Stimulated activated CD4-positive, alpha-beta T cell treated with anti-CD3 and anti-CD28 coated beads, Interleukin-12 subunit alpha, Interleukin-12 subunit beta, amount 100 ng/mL, for 4 hours (primary cell): Measurements from ENCODE around the gene TBL3.
"Not testable (repeated sequence)": the region's sequence is repeated elsewhere in the genome, so short reads cannot be mapped to it uniquely, and the experiment has no call there.

ENCODE experiments used
- DNase-seq: peaks from one replicate; pipeline ENCODE4 v3.0.0-alpha.2; 2020

The TBL3 gene

DNA sequence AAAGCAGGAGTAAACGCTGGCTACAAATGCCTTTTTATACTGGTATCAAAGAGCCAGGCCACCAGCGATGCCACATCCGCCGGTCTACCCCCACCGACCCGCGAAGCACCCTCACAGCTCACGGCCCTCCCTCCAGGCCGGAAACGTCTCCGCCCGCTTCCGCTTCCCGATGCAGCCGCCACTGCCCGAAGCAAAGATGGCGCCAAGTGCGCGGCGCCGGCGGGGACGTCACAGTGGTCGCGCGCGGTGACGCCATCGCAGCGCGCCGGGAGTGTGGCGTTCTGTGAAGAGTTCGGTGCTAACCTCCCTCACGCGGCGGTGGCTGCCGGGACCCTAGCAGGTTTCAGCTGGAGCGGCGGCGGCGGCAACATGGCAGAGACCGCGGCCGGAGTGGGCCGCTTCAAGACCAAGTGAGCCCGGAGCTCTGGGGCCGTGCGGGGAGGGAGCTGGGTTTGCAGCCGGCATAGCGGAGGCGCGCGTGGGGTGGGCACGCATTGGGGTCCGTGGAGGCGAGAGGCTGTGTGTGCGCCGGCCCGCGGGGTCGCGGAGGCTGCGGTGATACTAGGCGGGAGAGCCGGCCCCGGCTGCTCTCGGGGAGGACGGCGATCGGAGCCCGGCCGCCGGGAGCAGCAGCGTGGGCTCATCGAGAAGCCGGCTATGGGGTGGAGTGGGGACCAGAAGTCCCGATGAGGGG is at the start of gene TBL3:
Gene TBL3, plus strand, starts transcription at position 258 of the 694 bp plus-strand sequence. Its CDS starts 112 bp downstream, at position 370.
- peak; percentile 94 for DNase-seq

DNA sequence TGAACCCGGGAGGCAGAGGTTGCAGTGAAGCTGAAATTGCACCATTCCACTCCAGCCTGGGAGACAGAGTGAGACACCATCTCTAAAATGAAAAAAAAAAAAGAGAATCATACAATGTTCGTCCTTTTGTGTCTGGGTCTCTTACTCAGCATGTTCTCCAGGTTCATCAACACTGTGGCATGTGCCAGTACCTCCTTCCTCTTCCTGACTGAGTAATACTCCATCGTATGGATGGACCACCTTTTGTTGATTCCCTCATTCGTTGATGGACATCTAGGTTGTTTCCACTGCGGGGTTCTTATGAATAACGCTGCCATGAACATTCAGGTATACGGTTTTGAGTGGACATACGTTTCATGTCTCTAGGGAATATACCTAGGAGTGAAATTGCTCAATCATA is 49.5 kb upstream of the TBL3 start:
- DNase-seq = no peak

DNA sequence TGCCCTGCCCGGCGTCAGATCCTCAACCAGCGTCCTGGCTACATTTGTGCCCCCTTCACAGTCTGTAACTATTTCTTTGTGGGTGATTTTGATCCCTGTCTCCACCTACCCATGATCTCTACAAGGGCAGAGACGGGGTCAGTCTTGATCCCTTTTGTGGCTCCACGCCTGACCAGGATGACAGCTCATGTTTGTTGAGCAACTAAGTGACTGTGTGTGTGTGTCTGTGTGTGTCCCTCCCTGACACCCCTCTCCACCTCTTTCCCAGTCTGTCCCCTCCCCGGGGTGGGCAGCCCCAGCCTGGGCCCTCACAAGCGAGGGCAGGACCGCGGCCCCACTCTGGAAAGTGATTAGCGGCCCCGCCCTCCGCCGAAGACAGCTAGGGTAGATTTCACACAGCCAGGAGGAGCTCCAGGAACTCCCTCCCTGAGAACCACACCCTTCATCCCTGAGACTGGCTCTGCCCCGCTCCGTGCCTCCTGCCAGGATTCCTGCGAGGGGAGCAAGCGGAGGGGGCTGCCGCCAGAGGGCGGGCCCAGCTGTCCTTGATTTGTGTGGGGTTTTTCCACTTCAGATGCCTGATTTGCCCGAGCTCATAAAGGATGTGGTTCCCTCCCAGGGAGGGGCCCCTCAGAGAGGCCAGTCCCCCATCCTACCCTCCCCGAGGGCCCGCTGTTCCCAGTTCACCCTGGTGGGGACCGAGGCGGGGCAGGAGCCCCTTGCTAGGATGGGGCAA is 48.4 kb upstream of the TBL3 start:
- no peak for DNase-seq

DNA sequence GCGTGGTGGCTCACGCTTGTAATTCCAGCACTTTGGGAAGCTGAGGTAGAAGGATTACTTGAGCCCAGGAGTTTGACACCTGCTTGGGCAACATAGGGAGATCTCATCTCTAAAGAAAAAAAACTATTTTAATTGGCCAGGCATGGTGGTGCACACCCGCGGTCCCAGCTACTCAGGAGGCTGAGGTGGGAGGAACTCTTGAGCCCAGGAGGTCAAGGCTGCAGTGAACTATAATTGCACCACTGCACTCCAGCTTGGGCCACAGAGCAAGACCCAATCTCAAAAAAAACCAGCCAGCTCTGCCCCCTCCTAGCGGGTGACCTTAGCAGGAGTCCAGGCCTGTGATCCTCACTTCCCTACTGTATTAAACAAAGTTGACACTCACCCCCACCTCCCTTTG is 47.8 kb upstream of the TBL3 start:
- no peak for DNase-seq

DNA sequence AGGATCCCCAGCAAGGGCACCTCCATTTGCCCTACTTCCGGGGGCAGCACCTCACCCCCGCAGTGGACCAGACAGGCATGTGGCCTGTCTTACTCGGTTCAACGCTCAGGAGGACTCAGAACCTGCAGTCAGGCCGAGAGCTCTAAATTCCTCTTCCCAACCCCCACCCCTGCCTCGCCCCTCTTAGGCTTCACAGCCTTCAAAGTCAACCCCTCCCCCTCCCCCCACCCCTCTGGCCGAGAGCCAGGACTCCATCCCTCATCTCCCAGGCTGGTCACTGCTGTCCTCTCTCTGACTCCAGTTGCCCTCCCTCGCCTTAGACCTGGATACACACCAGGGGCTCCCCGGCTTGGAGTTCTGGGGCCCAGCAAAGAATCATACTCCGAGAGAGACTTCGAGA is 45.6 kb upstream of the TBL3 start:
- no peak for DNase-seq

DNA sequence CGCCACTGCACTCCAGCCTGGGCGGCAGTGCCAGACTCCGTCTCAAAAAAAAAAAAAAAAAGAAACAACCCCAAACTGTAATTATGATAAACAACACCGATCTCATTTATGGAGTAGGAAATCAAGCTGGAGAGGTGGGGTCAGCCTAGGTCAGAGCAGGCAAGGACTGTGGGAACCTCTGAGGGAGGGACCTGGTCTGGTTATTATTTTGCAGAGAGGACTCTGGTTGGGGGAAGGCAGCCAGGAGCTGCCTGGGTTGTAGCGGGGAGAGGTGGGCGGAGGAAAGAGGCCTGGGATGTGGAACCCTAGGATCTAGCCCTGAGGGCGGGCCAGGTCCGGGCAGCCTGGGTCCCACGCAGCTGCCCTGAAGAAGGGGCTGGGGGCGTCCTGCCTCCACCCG is 42.7 kb upstream of the TBL3 start:
- no peak for DNase-seq

DNA sequence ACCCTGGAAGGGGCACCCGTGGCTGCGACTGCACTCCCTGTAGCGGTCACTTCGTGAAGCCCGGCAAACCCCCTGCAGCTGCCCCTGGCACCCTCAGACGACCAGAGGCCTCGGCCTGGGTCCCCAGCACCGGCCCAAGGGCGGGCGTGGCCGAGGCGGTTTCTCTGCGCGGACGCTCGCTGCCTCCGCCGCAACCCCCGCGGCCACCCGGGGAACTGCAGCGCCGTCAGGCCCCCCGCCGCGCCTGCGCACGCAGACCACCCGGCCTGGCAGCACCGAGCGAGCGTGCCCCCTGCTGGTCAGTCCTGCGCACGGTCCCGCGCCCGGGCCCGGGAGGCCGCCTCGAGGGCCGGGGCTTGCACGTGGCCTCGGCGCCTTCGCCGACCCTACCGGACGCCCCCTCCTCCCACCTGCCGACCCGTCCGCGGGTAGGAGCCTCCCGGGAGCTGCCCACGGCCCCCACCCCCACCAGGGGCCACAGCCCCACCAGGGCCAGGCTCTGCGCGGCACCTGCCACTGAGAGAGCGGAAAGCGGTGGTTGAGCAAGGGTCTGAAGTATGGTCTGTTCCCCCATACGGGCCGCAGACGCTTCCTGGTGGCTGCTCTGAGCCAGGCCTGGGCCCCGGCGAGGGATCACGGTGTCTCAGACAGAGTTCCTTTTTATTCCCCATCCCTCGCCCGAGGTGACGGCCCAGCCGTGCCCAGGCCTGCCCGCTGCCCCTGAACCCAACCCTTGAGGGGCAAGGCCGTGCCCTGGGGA is 42.1 kb upstream of the TBL3 start:
- peak; percentile 94 for DNase-seq

DNA sequence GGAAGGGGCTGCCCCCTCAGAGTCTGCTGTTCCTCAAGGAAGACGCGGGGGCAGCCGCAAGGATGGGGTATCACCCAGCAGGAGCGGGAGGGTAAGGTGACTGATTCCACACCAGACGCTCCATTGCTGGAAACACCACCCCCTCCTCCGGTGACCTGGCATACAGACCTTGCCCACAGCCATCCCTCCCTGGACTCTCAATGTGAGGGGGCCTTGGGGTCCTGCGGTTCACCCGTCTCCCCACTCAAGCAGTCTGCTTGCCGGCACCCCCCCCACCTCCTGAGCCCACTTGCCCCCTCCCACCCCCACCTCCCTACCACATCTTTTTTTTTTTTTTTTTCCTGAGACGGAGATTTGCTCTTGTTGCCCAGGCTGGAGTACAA is 41.5 kb upstream of the TBL3 start:
- no peak for DNase-seq

DNA sequence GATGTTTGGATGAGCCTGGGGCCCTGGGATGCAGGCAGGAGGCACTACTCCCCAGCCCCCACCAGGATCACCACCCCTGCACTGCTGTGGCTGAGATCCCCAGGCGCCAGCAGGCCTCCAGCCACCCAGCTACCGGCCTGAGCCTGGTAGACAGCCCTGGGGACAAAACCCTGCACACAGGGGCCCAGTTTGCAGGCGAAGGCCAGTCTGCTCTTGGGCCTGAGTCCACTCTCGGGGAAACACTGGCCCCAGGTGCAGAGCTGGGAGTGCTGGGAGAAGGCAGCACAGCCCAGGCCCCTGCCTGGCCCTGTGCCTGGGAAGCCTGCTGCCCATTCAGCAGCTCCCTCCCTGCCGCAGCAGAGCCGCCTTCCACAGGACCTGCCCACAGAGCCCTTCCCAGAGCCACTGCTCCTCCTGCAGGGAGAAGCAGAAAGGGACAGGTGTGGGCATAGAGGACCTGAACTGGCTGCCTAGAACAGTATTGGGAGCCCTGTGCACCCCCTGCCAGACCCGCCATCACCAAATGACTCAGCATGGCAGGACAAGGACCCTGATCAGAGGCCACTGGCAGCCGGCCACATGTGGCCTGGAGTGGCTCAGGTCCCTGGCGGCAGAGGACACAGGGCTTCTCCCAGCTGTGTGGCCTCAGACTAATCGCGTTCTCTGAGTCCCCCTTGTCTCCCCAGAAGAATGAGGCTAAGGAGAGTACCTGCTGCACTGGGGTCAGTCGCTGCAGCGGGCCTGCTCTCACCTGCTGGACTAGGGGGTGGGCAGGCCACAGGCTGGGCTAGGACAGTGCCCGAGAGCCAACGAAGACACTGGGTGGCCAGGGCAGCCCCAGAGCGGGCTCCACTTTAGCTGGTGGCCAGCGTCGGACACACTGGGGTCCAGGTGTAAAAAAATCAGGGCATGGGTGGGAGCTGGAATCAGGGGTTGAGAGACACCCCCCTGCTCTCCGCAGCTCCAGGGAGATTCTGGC is 39.5 kb upstream of the TBL3 start:
- DNase-seq = no peak

DNA sequence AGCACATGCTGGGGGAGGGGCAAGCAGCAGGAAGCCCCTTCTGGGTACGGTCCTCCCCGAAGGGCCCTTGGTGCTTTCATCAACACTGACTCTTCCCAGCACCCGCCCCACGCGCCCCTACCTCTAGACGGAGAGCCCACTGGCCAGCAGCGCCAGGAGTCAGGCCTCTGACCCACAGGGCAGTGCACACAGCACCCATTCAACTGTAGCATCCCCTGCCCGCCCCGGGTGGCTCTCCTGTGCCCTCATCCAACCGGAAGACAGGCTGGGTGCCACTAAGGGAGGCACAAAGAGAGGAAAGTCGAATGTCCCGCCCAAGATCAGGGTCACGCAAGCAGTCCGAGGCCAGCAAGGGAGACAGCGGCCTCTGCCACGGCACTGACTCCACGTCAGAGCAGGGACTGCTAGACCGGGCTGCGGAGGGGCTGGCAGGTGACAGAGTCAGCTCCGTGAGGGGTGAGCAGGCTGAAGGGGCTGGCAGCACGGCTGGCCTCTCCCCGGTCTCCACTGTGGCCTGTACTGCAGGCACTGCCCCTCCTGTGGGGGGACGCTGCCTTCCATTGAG is 38.7 kb upstream of the TBL3 start:
- no peak for DNase-seq

DNA sequence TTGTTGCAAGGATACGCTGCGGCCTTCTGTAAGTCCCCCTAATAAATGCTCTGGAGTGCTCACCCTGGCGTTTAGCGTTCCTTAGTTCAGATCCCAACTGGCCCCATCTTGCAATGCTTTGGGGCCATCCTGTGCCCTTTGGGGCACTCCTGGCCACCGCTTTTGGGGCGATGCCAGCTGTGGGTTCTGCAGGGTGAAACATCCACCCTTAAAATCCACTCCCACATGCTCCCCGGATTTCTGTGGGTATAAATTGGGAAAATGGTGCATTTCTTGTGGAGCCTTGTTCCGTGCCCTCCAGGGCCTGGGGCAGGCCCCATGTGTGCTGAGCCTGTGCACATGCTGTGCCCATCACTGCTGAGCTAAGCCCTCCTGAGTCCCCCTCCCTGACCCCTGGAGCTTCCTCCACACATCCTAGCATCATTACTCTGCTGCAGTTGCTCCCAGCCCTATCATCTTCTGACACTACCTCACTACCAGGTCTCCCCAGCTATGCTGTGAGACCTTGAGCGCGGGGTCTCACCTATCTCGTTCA is 34.8 kb upstream of the TBL3 start:
- no peak for DNase-seq

DNA sequence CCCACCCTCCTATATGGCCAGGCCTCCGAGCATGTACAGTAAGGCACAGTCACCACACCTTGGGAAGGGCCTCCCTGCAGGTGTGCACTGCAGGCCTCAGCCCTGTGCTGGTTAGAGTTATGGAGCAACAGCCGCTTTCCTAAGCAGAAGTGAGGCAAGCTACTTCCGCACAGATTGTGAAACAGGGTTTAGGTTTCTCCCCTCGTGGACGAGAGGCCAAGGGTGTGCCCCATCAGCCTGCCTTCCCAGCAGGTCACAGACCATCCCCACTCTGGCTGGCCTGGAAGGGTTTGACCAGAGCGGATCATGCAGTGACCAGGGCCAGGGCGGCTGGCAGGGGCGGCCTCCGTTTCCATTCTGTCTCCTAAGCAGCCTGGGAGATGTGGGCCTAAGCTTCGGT is 33.5 kb upstream of the TBL3 start:
- no peak for DNase-seq

DNA sequence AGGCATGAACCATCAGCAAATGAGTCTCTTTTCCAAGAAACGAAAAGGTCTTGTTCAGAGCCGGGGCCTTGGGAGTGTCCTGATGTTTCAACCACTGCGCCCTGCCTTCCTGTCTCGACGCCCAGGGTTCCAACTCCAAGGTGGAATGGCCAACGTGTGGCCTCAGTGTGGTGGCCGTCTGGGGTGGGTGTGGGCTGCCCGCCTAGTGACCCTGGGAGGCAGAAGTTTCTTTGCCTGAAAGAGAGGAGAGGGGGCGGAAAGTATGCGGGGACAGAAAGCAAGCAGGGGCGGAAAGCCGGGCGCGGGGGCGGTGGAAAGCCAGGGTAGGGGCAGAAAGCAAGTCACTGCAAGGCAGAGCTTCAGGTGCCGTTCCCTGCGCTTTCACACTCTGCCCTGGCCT is 32.9 kb upstream of the TBL3 start:
- no peak for DNase-seq

DNA sequence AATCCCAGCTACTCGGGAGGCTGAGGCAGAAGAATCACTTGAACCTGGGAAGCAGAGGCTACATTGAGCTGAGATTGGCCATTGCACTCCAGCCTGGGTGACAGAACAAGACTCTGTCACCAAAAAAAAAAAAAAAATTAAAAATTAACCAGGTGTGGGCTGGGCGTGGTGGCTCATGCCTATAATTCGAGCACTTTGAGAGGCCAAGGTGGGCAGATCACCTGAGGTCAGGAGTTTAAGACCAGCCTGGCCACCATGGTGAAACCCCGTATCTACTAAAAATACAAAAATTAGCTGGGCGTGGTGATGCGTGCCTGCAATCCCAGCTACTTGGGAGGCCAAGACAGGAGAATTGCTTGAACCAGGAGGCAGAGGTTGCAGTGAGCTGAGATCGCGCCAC is 32.0 kb upstream of the TBL3 start:
- DNase-seq = not testable (repeated sequence)

DNA sequence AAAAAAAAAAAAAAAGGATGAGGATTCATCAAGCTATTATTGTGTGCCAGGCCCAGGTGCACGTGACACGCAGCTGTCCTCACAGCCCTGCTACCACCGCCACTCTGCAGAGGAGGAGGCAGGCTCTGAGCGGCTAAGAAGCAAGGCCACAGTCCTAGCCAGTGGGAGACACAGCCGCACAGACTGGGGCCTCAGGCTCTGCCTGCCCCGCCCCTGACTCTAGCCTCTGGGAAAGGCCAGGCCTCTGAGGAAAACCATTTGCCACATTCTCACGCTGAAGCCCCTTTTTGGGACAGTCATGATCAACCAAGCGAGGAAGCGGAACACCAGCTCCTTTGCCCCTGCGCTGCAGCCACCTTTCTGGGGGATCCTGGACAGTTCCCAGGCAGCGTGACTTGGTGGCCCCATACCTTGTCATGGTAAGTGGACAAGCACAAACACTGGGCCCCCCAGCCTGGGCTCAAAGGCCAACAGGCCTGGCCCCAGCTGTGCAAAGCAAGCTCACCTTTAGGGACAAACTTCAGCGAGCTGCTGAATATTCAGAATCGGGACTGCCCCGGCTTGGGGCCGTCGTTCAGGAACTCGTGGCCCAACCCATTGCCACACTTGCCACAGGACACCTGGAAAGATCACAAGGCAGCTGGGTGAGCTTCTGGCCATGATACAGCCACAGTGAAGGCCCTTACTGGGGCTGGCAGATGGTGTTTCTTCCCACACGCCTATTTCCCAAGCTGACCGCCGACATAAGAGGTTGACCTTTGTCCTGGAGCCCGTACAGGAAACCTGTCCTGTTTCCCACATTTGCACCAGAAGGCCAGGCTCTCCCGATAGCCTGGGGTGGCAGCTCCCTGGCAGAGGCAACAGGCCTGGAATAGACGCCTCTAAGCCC is 31.3 kb upstream of the TBL3 start:
- no peak for DNase-seq

DNA sequence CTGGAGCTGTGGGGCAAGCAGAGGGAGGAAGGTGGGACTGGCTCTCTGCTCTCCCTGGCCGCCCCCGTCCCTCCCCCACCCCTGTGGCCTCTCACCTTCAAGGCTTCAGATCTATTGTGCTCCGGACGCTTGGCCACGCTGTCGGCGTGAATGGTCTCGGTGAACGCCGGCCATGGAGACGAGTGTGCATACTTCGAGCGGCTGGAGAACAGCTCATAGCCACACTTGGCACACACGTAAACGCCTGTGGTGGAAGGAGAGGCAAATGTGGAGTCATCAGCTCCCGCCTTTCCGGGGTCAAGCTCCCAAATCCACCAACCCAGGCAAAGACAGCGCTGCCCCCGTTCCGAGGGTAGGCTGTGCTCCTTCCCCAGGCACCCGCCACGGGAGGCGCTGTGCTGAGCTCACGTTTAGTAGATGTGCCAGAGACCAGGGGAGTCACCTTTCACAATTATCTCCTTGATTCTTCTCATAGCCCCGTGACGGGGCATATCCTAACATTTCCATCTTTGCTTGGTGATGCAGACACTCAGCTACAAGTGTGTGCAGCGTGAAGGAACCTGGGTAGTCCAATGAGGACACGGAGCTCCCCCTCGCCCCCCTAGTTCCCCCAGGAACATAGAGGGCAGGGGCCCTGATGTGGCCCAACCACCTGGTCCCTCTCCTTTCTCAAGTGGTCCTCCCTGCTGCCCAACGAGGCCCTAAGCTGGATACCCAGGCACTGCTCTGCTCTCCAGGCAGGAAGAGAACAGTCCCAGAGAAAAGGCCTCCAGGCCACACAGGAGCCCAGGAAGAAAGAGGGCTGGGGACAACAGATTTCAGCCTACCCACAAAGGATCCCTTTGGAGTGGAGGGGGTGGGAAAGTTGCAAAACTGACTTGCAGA is 30.4 kb upstream of the TBL3 start:
- no peak for DNase-seq

DNA sequence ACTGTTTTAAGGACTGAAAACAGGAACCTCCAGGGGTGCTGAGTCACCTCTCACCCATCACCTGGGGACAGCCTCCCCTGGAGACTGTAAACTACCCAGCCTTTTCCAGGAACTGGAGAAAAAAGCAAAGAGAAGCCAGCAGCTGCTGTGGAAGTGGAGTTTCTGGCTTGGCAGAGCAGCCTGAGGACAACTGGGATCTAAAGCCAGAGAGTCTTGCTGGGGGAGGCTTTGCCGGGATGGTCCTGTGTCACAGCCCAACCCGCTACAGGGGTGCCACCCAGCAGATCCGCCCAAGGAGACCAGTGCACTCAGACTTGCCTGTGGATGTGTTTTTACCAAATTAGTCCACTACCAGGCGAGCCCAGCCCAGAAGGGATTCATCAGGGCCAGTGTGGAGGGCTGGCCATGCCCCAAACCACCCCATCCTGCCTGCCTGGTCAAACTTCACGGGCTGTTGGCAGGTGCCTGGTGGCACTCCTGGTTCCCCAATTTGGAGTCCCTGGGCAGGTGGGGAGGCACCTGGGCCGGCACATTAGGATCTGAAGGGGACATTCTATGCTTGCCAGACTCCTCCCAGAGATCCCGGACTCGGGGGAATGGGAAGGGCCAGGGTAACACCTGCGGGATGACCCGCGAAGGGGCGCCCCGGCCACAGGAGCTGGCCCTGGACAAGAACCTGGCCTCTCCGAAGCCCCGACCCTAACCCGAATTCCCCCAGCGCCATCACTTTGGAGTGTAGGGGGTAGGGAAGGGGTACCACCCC is 29.6 kb upstream of the TBL3 start:
- DNase-seq = no peak

DNA sequence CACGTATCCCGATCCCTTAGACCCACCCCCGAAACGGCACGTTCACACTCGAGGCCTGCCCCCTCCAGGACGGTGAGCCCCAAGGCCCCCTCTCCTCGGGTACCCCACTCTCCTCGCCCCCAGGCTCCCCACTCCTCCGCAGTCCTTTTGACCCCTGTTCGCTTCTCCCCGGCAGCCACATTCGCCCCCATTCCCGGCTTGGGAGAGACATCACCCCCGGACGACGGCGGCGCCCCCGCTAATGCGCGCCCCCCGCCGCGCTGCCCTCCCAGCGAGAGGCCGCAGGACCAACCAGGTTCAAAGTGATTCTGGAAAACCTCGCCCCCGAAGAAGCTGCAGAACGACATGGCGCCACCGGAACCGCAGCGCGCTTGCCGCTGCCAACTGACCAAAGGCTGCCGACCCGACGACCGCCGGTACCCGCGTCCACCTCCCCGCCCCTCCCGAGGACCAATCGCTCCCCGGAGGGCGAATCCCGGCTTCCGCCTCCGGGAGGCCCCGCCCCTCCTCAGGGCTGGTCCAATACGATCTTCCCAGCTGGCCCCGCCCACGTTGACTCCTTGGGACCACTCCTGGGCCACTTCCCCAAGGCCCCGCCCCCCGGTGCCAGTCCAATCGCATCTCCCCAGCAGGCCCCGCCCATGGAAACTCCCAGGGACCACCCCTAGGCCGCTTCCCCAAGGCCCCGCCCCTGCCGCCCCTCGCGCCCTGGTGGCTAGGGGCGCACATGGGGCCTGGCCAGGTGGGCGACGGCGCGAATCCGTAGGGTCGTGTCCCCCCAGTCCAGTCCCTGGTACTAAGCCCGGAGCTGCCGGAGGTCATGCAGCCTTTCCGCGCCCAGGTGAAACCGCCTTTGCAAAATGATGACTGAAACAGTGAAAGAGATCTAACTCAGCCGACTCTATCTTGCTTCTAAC is 28.8 kb upstream of the TBL3 start, which contains the start of gene MSRB1:
Gene MSRB1, minus strand, starts transcription at position 390 of the 917 bp plus-strand sequence. Its CDS starts 43 bp downstream, at position 347.
- peak; percentile 99 for DNase-seq
